H9 (cell line): ENCODE measurements around the gene USP21. TPM values are rescaled to one million over a fixed set of nuclear protein-coding genes. Genes with fewer than 3 reads are reported as not detected.

Experiments
- DNase-seq: peaks from one replicate; pipeline ENCODE4 v3.0.0-alpha.2; 2017
- H2AFZ ChIP-seq: one replicate; pipeline ENCODE4 v1.6.1; 2013; ENCODE audit warnings: mild to moderate bottlenecking, low read length, control low read depth, moderate library complexity
- H2AK5ac ChIP-seq: 2 replicates; pipeline ENCODE4 v1.6.1; 2013; ENCODE audit warnings: low read length, control low read depth, mixed read lengths; ENCODE audit not compliant: insufficient read length
- H2BK120ac ChIP-seq: one replicate; pipeline ENCODE4 v1.6.1; 2013; ENCODE audit warnings: low read depth, mild to moderate bottlenecking, low read length, control low read depth, inconsistent platforms; ENCODE audit not compliant: poor library complexity, severe bottlenecking
- H2BK12ac ChIP-seq: 2 replicates; pipeline ENCODE4 v1.6.1; 2013; ENCODE audit warnings: low read length, control low read depth, mixed read lengths, low read depth; ENCODE audit not compliant: insufficient read length
- H2BK15ac ChIP-seq: 2 replicates; pipeline ENCODE4 v1.6.1; 2013; ENCODE audit warnings: low read depth, low read length, control low read depth
- H2BK20ac ChIP-seq: one replicate; pipeline ENCODE4 v1.6.1; 2013; ENCODE audit warnings: low read depth, mild to moderate bottlenecking, low read length, control low read depth, inconsistent platforms; ENCODE audit not compliant: poor library complexity, severe bottlenecking
- H2BK5ac ChIP-seq: 2 replicates; pipeline ENCODE4 v1.6.1; 2013; ENCODE audit warnings: low read length, control low read depth, mixed read lengths; ENCODE audit not compliant: insufficient read length
- H3K14ac ChIP-seq: 2 replicates; pipeline ENCODE4 v1.6.1; 2013; ENCODE audit warnings: low read length, control low read depth; ENCODE audit not compliant: insufficient read depth
- H3K18ac ChIP-seq: 2 replicates; pipeline ENCODE4 v1.6.1; 2013; ENCODE audit warnings: low read depth, mild to moderate bottlenecking, mixed read lengths, low read length, control low read depth; ENCODE audit not compliant: insufficient read length
- H3K23ac ChIP-seq: 2 replicates; pipeline ENCODE4 v1.6.1; 2013; ENCODE audit warnings: low read length, control low read depth, mixed read lengths, low read depth; ENCODE audit not compliant: insufficient read length
- H3K23me2 ChIP-seq: 2 replicates; pipeline ENCODE4 v1.6.1; 2013; ENCODE audit warnings: low read depth, mild to moderate bottlenecking, mixed read lengths, low read length, control low read depth; ENCODE audit not compliant: insufficient read length, poor library complexity, severe bottlenecking
- H3K27ac ChIP-seq: 2 replicates; pipeline ENCODE4 v1.5.1; 2013; ENCODE audit warnings: low read length, control low read depth, mixed read lengths, low read depth; ENCODE audit not compliant: insufficient read length
- H3K27me3 ChIP-seq: 2 replicates; pipeline ENCODE4 v1.6.1; 2013; ENCODE audit warnings: low read length, control low read depth, inconsistent platforms; ENCODE audit not compliant: insufficient read depth
- H3K4ac ChIP-seq: 2 replicates; pipeline ENCODE4 v1.6.1; 2013; ENCODE audit warnings: low read depth, mild to moderate bottlenecking, control low read depth, inconsistent platforms, low read length, moderate library complexity
- H3K4me1 ChIP-seq: 2 replicates; pipeline ENCODE4 v1.6.1; 2013; ENCODE audit warnings: low read length, control low read depth, inconsistent platforms; ENCODE audit not compliant: insufficient read depth
- H3K4me2 ChIP-seq: 2 replicates; pipeline ENCODE4 v1.6.1; 2013; ENCODE audit warnings: low read length, control low read depth, mixed read lengths; ENCODE audit not compliant: insufficient read length, insufficient read depth
- H3K56ac ChIP-seq: 2 replicates; pipeline ENCODE4 v1.6.1; 2013; ENCODE audit warnings: low read depth, mild to moderate bottlenecking, mixed read lengths, low read length, control low read depth; ENCODE audit not compliant: insufficient read length
- H3K79me1 ChIP-seq: 2 replicates; pipeline ENCODE4 v1.6.1; 2013; ENCODE audit warnings: low read depth, mild to moderate bottlenecking, moderate library complexity, low read length, control low read depth, inconsistent platforms; ENCODE audit not compliant: insufficient read depth, poor library complexity, severe bottlenecking
- H3K79me2 ChIP-seq: 2 replicates; pipeline ENCODE4 v1.6.1; 2013; ENCODE audit warnings: low read length, control low read depth, inconsistent platforms; ENCODE audit not compliant: insufficient read depth
- H3K9ac ChIP-seq: 2 replicates; pipeline ENCODE4 v1.6.1; 2013; ENCODE audit warnings: low read length, control low read depth, mixed read lengths; ENCODE audit not compliant: insufficient read length; ENCODE audit errors: extremely low read depth
- H3K9me3 ChIP-seq: one replicate; pipeline ENCODE4 v1.6.1; 2013; ENCODE audit warnings: low read depth, low read length, inconsistent platforms; ENCODE audit not compliant: control insufficient read depth
- H3T11ph ChIP-seq: one replicate; pipeline ENCODE4 v1.6.1; 2013; ENCODE audit warnings: mild to moderate bottlenecking, low read length, control low read depth, inconsistent platforms
- H4K20me1 ChIP-seq: one replicate; pipeline ENCODE4 v1.6.1; 2013; ENCODE audit not compliant: control insufficient read depth, insufficient read length, insufficient read depth
- H4K5ac ChIP-seq: 2 replicates; pipeline ENCODE4 v1.6.1; 2013; ENCODE audit warnings: low read depth, mild to moderate bottlenecking, mixed read lengths, low read length, control low read depth; ENCODE audit not compliant: insufficient read length
- H4K8ac ChIP-seq: replicated peaks from 2 replicates; pipeline ENCODE4 v1.6.1; 2013; ENCODE audit warnings: low read length, control low read depth, mixed read lengths, low read depth; ENCODE audit not compliant: insufficient read length
- H4K91ac ChIP-seq: 2 replicates; pipeline ENCODE4 v1.6.1; 2013; ENCODE audit warnings: low read depth, mild to moderate bottlenecking, moderate library complexity, mixed read lengths, low read length, control low read depth; ENCODE audit not compliant: insufficient read length
- H3K27ac Mint-ChIP-seq, 3 experiments: 2 replicates in 2 of 3; 3 replicates in 1 of 3; pipeline ENCODE4 v1.8.0; 2020 to 2021; ENCODE audit warnings: mixed read lengths in 3 of 3, mild to moderate bottlenecking in 1 of 3, moderate library complexity in 1 of 3
- H3K27me3 Mint-ChIP-seq: 2 replicates; pipeline ENCODE4 v1.8.0; 2021; ENCODE audit warnings: low read depth, mild to moderate bottlenecking, moderate library complexity, mixed read lengths
- H3K36me3 Mint-ChIP-seq, 3 experiments: 2 replicates in 2 of 3; 3 replicates in 1 of 3; pipeline ENCODE4 v1.8.0; 2020 to 2021; ENCODE audit warnings: low read depth in 3 of 3, mixed read lengths in 3 of 3; ENCODE audit not compliant: insufficient read depth in 1 of 3
- H3K4me1 Mint-ChIP-seq, 2 experiments: 2 replicates each; pipeline ENCODE4 v1.8.0; 2020; ENCODE audit warnings: mixed read lengths in 2 of 2
- H3K4me3 Mint-ChIP-seq, 2 experiments: 2 replicates in 1 of 2; 3 replicates in 1 of 2; pipeline ENCODE4 v1.8.0; 2020 to 2021; ENCODE audit warnings: mild to moderate bottlenecking in 2 of 2, mixed read lengths in 2 of 2, moderate library complexity in 1 of 2
- H3K9me3 Mint-ChIP-seq, 2 experiments: 2 replicates in 1 of 2; 3 replicates in 1 of 2; pipeline ENCODE4 v1.8.0; 2020; ENCODE audit warnings: mild to moderate bottlenecking in 2 of 2, mixed read lengths in 2 of 2, moderate library complexity in 1 of 2
- WGBS: extraction: QIAGEN DNeasy Blood & Tissue Kit; methylation state at CpG from one replicate; pipeline ENCODE4 v1.1.7; 2013; ENCODE audit warnings: missing lambda C conversion rate, low lambda C conversion rate, mixed read lengths; ENCODE audit not compliant: insufficient read length; ENCODE audit errors: extremely low coverage; 5-methylcytosine and 5-hydroxymethylcytosine counted together
- total RNA-seq: library from RNA; stranded (reverse); gene quantifications from 2 replicates; pipeline ENCODE4 v1.2.1, GENCODE V29; 2021
- TF ChIP-seq, protein P1 (sequence below): fragments of 200-600 bp; sonication (generic); conservative IDR thresholded peaks from 3 replicates; pipeline ENCODE4 v1.8.0; 2021; ENCODE audit warnings: antibody characterized with exemption, mild to moderate bottlenecking

USP21 gene
- total RNA-seq, 1 experiment from 2014 or later: 17.9 TPM

DNA sequence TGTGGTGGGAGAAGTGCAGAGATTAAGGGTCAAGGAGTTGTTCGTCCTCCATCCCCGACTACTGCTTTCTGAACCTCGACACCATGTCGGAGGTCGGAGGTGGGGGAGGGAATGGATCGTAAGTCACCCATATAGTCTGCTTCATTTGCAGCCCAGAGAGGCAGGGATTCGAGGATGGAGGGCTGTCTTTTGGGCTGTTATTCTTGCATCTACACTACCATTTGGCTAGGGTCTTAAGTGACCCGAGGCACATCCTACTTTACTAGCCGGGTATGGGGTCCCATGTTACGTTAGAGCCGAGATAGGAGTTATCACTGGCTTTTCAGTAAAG, 578 bp downstream of the USP21 start:
- H3K27me3 ChIP-seq: no peaks in the 10 kb centered on the region
- no peaks in the 10 kb centered on the region; the same call in 1 of the 2 replicates for H3K27me3 Mint-ChIP-seq
- no peaks in the 10 kb centered on the region for H3K79me2 ChIP-seq
- no peak overlapping the region for H2BK5ac ChIP-seq
- peak overlapping the region; percentile 85; the same call in 1 of the 2 replicates for H3K14ac ChIP-seq
- H2AK5ac ChIP-seq: no peak overlapping the region
- no peaks in the 10 kb centered on the region for H3K79me1 ChIP-seq
- H4K20me1 ChIP-seq: no peaks in the 10 kb centered on the region
- TF ChIP-seq, protein P1, sequence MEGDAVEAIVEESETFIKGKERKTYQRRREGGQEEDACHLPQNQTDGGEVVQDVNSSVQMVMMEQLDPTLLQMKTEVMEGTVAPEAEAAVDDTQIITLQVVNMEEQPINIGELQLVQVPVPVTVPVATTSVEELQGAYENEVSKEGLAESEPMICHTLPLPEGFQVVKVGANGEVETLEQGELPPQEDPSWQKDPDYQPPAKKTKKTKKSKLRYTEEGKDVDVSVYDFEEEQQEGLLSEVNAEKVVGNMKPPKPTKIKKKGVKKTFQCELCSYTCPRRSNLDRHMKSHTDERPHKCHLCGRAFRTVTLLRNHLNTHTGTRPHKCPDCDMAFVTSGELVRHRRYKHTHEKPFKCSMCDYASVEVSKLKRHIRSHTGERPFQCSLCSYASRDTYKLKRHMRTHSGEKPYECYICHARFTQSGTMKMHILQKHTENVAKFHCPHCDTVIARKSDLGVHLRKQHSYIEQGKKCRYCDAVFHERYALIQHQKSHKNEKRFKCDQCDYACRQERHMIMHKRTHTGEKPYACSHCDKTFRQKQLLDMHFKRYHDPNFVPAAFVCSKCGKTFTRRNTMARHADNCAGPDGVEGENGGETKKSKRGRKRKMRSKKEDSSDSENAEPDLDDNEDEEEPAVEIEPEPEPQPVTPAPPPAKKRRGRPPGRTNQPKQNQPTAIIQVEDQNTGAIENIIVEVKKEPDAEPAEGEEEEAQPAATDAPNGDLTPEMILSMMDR: no peak
- no peak overlapping the region for H4K8ac ChIP-seq
- no peak overlapping the region for H2BK15ac ChIP-seq
- H3K4me1 ChIP-seq: no peaks in the 10 kb centered on the region
- no CpG with 5 or more reads among the region's 11 CpGs for WGBS
- no peaks in the 10 kb centered on the region for H3K9me3 Mint-ChIP-seq
- no peak for DNase-seq
- H2BK12ac ChIP-seq: no peak overlapping the region
- H2BK120ac ChIP-seq: no peak overlapping the region
- peak overlapping the region; percentile 81 to 89 for H3K4me3 Mint-ChIP-seq
- H3K4ac ChIP-seq: no peak overlapping the region; the same call in 1 of the 2 replicates
- peak overlapping the region; percentile 53 for H2AFZ ChIP-seq
- no peak overlapping the region for H4K91ac ChIP-seq
- H3K36me3 Mint-ChIP-seq: peaks cover 29 to 63% (median 56%) of the 10 kb centered on the region in 3 experiments
- peak overlapping the region; percentile 58 to 96 (median 95); a peak in 5 of 7 replicates for H3K27ac Mint-ChIP-seq
- no peak overlapping the region for H2BK20ac ChIP-seq
- no peak overlapping the region for H3K27ac ChIP-seq
- peaks cover 22 to 23% of the 10 kb centered on the region in 2 experiments for H3K4me1 Mint-ChIP-seq
- H3K56ac ChIP-seq: no peak overlapping the region
- peaks cover 5% of the 10 kb centered on the region for H3K23me2 ChIP-seq
- H4K5ac ChIP-seq: peak overlapping the region; percentile 12
- H3T11ph ChIP-seq: no peak overlapping the region
- peak overlapping the region; percentile 92 for H3K18ac ChIP-seq
- H3K23ac ChIP-seq: no peak overlapping the region
- peak overlapping the region; percentile 77 for H3K9ac ChIP-seq
- H3K4me2 ChIP-seq: peak overlapping the region; percentile 94
- H3K9me3 ChIP-seq: no peaks in the 10 kb centered on the region
